Loucy (cell line): ENCODE measurements around the gene ZNRD2.

Source experiments
- EZH2phosphoT487 ChIP-seq: fragments of 200-600 bp; IDR thresholded peaks from 2 replicates; pipeline ENCODE4 v1.6.1; 2018; ENCODE audit warnings: antibody characterized with exemption, mild to moderate bottlenecking, moderate library complexity, borderline replicate concordance
- TF ChIP-seq, protein P1 (sequence below): fragments of 200-600 bp; sonication (generic); conservative IDR thresholded peaks from 2 replicates; pipeline ENCODE4 v1.5.1; 2014; ENCODE audit warnings: mild to moderate bottlenecking, antibody characterized with exemption, low read length

- TF ChIP-seq, protein P1, sequence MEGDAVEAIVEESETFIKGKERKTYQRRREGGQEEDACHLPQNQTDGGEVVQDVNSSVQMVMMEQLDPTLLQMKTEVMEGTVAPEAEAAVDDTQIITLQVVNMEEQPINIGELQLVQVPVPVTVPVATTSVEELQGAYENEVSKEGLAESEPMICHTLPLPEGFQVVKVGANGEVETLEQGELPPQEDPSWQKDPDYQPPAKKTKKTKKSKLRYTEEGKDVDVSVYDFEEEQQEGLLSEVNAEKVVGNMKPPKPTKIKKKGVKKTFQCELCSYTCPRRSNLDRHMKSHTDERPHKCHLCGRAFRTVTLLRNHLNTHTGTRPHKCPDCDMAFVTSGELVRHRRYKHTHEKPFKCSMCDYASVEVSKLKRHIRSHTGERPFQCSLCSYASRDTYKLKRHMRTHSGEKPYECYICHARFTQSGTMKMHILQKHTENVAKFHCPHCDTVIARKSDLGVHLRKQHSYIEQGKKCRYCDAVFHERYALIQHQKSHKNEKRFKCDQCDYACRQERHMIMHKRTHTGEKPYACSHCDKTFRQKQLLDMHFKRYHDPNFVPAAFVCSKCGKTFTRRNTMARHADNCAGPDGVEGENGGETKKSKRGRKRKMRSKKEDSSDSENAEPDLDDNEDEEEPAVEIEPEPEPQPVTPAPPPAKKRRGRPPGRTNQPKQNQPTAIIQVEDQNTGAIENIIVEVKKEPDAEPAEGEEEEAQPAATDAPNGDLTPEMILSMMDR = no peak
- TF ChIP-seq EZH2phosphoT487 = no peak
These were observed 5.4 kb downstream of the ZNRD2 start, which contains the start of gene EHBP1L1 for GRCh38 chr11:65575568-65576231.
